Heart left ventricle (tissue), 13 donors: ENCODE results near the gene MTURN.

ENCODE experiments used
- POLR2A ChIP-seq, 2 donors: fragments of 450-650 bp; IDR thresholded peaks; one replicate each; pipeline ENCODE4 v1.6.1; 2017; ENCODE audit warnings: antibody characterized with exemption in 2 of 2, mild to moderate bottlenecking in 2 of 2, moderate library complexity in 2 of 2
- TF ChIP-seq, protein P1 (sequence below), 12 donors: fragments of 200-600 bp; sonication (generic) in 4 of 12; IDR thresholded peaks; one replicate each; pipeline versions ENCODE4 v1.5.0 to v1.8.0; 2018 to 2022; ENCODE audit warnings: antibody characterized with exemption in 12 of 12, mild to moderate bottlenecking in 5 of 12
- donor health status: ischemic (EF 13 %, LVEDD 7.1; RV severe dilation, severe dysfunction).
- donor health status: DM: no; HTN: yes; CAD: no.
- donor health status: DM: no; HTN: no; CAD: no.
- donor health status: ischemic (EF 25% LVEDD 6.9; RV normal size, moderate dysfunction).
- donor health status: ischemic (EF 25% LVEDD 5.7; RV mildly dilated, moderate dysfunction).
- donor health status: ischemic (EF 35%, LVEDD 5.7; RV mildly dilated, moderate dysfunction).
- donor health status: nonischemic (EF 11% LVEDD 7.7; RV severe dilation, severe dysfunction).
- donor health status: DM: yes; HTN: yes; CAD: no.
- donor health status: PGD.
- donor health status: ischemic (EF 29% LVEDD 5.4; RV normal size, mild dysfunction).
- donor health status: nonischemic (EF 23%, LVEDD 6.1; RV moderate dilation, normal function).

GRCh38 chr7:30163231-30163894 lies 28.6 kb downstream of the MTURN start:
- TF ChIP-seq, protein P1, sequence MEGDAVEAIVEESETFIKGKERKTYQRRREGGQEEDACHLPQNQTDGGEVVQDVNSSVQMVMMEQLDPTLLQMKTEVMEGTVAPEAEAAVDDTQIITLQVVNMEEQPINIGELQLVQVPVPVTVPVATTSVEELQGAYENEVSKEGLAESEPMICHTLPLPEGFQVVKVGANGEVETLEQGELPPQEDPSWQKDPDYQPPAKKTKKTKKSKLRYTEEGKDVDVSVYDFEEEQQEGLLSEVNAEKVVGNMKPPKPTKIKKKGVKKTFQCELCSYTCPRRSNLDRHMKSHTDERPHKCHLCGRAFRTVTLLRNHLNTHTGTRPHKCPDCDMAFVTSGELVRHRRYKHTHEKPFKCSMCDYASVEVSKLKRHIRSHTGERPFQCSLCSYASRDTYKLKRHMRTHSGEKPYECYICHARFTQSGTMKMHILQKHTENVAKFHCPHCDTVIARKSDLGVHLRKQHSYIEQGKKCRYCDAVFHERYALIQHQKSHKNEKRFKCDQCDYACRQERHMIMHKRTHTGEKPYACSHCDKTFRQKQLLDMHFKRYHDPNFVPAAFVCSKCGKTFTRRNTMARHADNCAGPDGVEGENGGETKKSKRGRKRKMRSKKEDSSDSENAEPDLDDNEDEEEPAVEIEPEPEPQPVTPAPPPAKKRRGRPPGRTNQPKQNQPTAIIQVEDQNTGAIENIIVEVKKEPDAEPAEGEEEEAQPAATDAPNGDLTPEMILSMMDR (IDR thresholded peaks at IDR 0.05): no peak
- TF ChIP-seq POLR2A (IDR thresholded peaks at IDR 0.05): no peak
